ENCODE results near the gene PDCD11.

Gene PDCD11

GRCh38 chr10:103419101-103419500 is 22.7 kb downstream of the PDCD11 start:
- DNase-seq (ENCODE audit: insufficient read length, low spot score) (no peak), FAIRE-seq (no peak)
- TF ChIP-seq CTCF (IDR thresholded peaks at IDR 0.05; ENCODE audit: insufficient read depth, missing control alignments), result no peak

- no peak for TF ChIP-seq CTCF (IDR thresholded peaks at IDR 0.05; ENCODE audit: insufficient read depth, missing control alignments)
- DNase-seq (ENCODE audit: insufficient read length, low spot score) (no peak), FAIRE-seq (no peak)
These were observed 27.3 kb downstream of the PDCD11 start for GRCh38 chr10:103423748-103424147.

GRCh38 chr10:103427866-103428265 is 31.4 kb downstream of the PDCD11 start:
- TF ChIP-seq CTCF (IDR thresholded peaks at IDR 0.05; ENCODE audit: insufficient read depth, missing control alignments), result no peak
- DNase-seq (ENCODE audit: insufficient read length, low spot score) (no peak), FAIRE-seq (no peak)

GRCh38 chr10:103428989-103429643 is 32.7 kb downstream of the PDCD11 start:
- TF ChIP-seq CTCF (IDR thresholded peaks at IDR 0.05; ENCODE audit: insufficient read depth, missing control alignments), result no peak
- DNase-seq (ENCODE audit: insufficient read length, low spot score), result no peak
- FAIRE-seq, result peak; percentile 6

- DNase-seq (ENCODE audit: insufficient read length, low spot score), result no peak
- no peak for FAIRE-seq
- no peak for TF ChIP-seq CTCF (IDR thresholded peaks at IDR 0.05; ENCODE audit: insufficient read depth, missing control alignments)
These were observed 33.2 kb downstream of the PDCD11 start for GRCh38 chr10:103429647-103430046.

- TF ChIP-seq CTCF (IDR thresholded peaks at IDR 0.05; ENCODE audit: insufficient read depth, missing control alignments), result no peak
- DNase-seq (ENCODE audit: insufficient read length, low spot score) (no peak), FAIRE-seq (no peak)
These were observed 35.5 kb downstream of the PDCD11 start for GRCh38 chr10:103431902-103432301.

- FAIRE-seq (no peak), DNase-seq (ENCODE audit: insufficient read length, low spot score) (no peak)
- no peak for TF ChIP-seq CTCF (IDR thresholded peaks at IDR 0.05; ENCODE audit: insufficient read depth, missing control alignments)
These were observed 37.4 kb downstream of the PDCD11 start for GRCh38 chr10:103433858-103434257.

All from D721Med (cell line).